Inferior parietal cortex (tissue), 1 donor: ENCODE results near the gene BCAM.
"Not testable (repeated sequence)": the region's sequence is repeated elsewhere in the genome, so short reads cannot be mapped to it uniquely, and the experiment has no call there.

Experiments
- DNase-seq: peaks from one replicate; pipeline ENCODE4 v3.0.0-alpha.2; 2016; ENCODE audit errors: extremely low spot score

The BCAM gene

DNA sequence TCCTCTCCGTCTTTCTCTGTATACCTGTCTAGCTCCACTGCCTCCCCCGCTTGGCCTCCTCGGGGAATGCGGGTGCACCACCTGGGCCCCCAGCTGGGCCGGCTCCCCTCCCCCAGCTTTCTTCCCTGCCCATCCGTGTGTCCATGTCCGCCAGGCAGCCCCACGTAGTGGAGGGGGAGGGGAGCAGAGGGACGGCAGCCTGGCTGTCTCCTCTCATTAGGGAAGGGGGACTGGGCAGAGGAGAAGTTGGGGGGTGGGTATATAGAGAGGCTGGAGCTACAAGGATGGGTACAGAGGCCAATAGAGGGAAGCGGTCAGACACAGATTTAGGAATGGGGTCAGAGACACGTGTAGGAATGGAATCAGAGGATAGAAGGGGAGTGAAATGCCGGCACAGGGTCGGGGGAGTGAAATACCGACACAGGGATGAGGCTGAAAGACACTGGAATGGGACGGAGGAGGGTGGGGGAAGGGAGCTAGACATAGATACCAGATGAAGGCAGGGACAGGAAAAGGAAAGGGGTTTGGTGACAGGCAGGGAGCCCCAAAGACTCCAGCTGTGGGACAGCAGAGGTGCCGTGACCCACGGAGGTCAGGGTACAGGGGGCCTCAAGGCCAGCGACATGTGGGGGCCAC lies 40.0 kb downstream of the BCAM start:
- DNase-seq: no peak

DNA sequence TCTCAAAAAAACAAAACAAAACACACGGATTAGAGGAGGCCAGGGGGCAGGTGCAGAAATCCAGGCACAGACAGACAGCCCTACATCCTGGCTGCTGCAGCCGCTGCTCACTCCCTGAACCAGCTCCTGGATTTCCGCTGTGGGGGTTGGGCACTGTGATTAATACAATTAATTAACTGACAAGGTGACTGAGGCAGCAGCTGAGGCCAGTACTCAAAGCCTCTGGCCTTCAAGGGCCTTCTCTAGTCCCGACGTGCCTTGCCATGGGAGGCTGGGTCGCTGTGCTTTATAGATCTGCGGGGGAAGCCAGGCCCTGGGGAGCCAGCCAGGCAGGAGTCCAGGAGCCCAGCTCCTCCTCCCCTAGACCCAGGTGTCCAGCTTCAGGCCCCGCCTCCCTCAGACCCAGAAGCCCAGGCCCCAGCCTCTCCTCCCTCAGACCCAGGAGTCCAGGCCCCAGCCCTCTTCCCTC lies 41.8 kb downstream of the BCAM start:
- no peak for DNase-seq

DNA sequence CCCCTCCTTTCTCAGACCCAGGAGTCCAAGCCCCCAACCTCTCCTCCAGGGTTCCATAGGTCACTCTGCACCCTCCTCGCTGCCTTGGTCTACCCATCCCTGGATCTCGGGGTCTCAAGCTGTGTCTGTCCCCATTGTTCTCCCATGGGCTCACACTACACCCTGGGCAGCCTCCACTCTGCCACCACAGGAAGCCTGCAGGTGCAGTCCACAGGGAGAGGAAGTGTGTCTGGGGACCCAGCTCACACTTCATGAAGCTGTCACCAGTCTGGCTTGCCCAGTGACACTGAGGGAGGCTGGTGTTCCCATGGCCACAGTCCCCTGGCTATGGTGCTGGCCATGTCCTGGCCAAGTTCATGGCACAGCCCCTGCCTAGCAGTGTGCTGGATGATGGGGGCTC lies 42.5 kb downstream of the BCAM start:
- DNase-seq: no peak

DNA sequence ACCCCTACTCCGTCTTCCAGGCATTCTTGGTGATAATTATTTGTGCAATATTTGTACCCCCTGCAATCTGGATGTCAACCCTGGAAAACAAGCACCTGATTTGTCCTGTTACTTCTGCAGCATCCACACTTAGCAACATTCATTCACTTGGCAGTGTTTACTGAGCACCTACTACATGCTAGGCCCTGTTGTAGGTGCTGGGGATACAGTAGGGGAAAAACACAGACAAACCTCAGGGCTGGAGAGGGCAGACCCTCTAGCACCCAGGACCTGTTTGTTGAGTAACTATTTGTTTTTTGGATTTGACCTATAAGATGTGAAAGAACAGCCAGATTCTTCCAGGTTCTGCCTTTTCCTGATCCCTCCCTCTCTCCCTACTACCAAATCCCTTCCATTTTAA lies 46.7 kb downstream of the BCAM start:
- no peak for DNase-seq

DNA sequence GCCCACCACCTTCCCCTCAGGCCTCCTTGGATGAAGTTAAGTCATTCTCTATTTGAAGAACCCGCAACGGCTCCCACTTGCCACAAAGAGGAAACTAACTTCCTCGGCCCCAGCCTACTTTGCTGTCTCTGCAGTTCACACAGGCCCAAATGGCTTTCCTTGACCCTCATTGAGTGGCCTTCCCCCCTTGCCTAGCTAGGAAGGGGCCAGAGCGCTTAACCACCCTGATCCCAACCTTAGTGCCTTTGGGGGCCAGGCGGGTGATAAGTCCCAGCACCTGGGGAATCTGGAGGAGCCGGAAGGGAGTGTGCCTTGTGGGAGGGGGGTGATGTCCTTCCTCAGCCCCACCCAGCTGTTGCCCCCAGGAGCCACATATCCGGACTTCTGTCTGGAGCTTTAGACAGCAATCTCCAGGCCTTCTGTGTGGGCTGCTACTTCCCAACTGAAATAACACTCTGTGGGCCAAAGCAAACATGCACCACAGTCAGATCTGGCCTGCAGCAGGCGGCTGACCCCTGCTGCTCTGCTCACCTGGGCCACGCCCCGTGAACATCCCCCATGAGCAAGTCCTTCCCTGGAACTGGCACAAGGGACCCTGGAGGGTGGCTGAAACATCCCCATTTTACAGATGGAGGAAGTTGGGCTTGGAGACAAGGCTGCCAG lies 47.6 kb downstream of the BCAM start:
- no peak for DNase-seq

DNA sequence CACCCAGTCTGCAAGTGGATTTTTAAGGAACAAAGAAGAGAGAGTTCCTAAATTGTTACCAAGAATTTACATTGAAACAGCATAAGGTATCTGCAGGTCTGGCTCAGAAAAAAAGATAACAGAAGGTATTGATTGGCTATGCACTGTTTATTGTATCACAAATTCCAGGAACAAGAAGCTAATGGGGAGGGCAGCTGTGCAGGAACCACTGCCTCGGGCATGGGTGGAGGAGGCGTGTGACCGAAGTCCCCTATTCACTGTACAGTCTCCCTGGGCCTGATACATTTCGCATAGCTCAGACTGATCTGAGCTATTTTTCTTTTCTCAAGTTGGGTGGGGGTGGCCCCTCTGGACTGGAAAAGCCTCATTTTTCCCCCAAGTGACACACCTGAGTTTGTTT lies 48.9 kb downstream of the BCAM start:
- DNase-seq: no peak

DNA sequence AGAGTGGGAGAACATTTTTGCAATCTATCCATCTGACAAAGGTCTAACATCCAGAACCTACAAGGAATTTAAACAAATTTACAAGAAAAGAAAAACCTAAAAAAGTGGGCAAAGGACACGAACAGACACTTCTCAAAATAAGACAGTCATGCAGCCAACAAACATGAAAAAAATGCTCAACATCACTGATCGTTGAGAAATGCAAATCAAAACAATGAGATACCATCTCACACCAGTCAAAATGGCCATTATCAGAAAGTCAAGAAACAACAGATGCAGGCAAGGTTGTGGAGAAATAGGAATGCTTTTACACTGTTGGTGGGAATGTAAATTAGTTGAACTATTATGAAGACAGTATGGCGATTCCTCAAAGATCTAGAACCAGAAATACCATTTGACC lies 52.7 kb downstream of the BCAM start:
- DNase-seq: not testable (repeated sequence)

DNA sequence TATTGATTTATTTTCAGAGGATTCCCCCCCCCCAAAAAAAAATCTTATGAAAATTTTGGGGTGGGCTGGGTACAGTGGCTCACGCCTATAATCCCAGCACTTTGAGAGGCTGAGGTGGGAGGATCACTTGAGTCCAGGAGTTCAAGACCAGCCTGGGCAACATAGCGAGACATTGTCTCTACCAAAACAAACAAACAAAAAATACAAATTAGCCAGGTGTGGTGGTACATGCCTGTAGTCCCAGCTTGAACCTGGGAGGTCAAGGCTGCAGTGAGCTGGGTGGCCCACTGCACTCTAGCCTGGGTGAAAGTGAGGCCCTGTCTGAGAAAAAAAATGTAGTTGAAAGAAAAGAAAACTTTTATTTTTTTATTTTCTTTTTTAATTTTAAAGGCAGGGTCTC lies 55.1 kb downstream of the BCAM start:
- no peak for DNase-seq

DNA sequence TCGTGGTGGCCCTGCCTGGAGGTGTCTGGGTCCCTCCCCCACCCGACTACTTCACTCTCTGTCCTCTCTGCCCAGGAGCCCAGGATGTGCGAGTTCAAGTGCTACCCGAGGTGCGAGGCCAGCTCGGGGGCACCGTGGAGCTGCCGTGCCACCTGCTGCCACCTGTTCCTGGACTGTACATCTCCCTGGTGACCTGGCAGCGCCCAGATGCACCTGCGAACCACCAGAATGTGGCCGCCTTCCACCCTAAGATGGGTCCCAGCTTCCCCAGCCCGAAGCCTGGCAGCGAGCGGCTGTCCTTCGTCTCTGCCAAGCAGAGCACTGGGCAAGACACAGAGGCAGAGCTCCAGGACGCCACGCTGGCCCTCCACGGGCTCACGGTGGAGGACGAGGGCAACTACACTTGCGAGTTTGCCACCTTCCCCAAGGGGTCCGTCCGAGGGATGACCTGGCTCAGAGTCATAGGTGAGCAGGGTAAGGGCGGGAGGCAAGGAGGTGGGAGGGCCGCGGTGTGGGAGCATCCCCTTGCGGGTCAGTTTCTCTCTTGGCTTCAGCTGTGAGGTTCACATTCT lies 56.4 kb downstream of the BCAM start:
- DNase-seq: no peak

DNA sequence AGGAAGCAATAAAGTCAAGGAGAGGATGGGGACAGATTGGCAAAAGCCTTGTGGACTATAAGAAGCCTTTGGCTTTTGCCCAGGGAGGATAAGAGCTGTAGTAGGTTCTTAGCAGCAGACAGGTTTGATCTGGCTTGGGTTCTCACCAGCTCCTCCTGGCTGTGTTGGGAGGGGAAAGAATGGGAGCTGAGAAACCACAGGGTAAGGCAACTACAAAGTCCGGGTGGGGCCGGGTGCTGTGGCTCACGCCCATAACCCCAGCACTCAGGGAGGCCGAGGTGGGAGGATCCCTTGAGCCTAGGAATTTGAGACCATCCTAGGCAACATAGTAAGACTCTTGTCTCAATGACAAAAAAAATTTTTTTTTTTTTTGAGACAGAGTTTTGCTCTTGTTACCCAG lies 57.8 kb downstream of the BCAM start:
- no peak for DNase-seq

DNA sequence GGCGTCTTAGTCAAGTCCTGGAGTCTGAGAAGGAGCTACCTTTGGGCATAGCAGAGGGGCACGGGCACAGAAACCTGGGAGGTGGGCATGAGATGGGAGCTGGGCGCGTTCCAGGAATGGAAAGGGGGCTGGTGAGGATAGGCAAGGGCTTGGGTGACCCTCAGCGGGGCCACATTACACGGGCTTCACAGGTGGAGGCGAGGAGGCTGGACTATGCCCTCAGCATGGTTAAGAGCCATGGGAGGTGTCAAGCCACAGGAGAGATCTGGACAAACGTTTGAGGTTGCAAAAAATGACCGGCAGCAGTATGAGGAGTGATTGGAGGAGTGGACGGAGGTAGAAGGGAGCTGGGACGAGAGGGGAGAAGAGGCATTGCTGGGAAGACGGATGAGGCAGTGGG lies 58.7 kb downstream of the BCAM start:
- no peak for DNase-seq

DNA sequence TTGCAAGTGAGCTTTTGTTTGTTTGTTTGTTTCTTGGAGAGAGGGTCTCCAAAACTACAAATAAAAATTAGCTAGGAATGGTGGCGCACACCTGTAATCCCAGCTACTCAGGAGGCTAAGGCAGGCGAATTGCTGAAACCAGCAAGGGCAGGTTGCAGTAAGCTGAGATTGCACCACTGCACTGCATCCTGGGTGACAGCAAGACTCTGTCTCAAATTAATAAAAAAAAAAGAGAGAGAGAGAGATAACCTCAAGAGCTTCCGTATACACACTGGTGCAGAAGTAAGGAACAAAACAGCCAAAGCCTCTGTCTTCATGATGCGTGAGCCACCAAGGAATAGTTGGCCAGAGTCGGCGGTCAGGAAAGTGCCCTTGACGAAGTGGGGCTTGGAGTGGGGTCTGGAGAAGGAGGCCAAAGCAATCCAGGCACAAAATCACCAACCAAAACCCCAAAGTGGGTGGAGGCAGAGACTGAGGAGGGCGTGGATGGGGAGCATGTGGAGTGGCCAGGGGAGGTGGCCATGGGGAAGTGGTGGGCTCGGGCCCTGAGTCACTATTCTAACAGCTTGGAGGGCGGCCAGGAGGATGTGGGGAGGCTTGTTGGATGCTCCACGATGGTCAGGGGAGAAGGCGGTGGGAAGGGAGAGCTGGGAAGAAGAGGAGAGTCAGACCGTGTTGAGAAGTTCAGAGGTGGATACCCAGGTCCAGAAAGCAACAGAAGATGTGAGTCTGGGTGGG lies 61.0 kb downstream of the BCAM start:
- DNase-seq: no peak
